Neural cell (in vitro differentiated cells): Measurements from ENCODE around the gene JPT2. TPM values are rescaled to one million over a fixed set of nuclear protein-coding genes. Genes with fewer than 3 reads are reported as not detected.

ENCODE experiments used
- H2AFZ ChIP-seq: fragments of 200-600, 300-800 bp; sonication (generic), shearing (Covaris generic); 2 replicates; pipeline ENCODE4 v1.6.0; 2014; ENCODE audit warnings: low read depth, mild to moderate bottlenecking, antibody characterized with exemption, low read length, moderate library complexity
- H3F3A ChIP-seq: fragments of 200-600 bp; shearing (Covaris generic); 2 replicates; pipeline ENCODE4 v1.6.1; 2016; ENCODE audit warnings: mild to moderate bottlenecking, moderate library complexity, mixed read lengths, antibody characterized with exemption, low read length; ENCODE audit not compliant: insufficient read depth, poor library complexity, severe bottlenecking
- H3K27ac ChIP-seq: fragments of 200-600, 300-800 bp; sonication (generic), shearing (Covaris generic); 2 replicates; pipeline ENCODE4 v1.5.1; 2014; ENCODE audit warnings: mild to moderate bottlenecking, low read length, moderate library complexity
- H3K27me3 ChIP-seq: fragments of 300-800, 200-600 bp; sonication (generic), shearing (Covaris generic); 2 replicates; pipeline ENCODE4 v1.6.0; 2014; ENCODE audit warnings: mild to moderate bottlenecking, low read depth, low read length, moderate library complexity; ENCODE audit not compliant: insufficient read depth
- H3K36me3 ChIP-seq: fragments of 300-800, 200-600 bp; sonication (generic), shearing (Covaris generic); 2 replicates; pipeline ENCODE4 v1.5.1; 2014; ENCODE audit warnings: mild to moderate bottlenecking, antibody characterized with exemption, low read length, moderate library complexity; ENCODE audit not compliant: insufficient read depth
- H3K4me2 ChIP-seq: fragments of 300-800, 200-600 bp; sonication (generic), shearing (Covaris generic); 2 replicates; pipeline ENCODE4 v1.6.0; 2014; ENCODE audit warnings: mild to moderate bottlenecking, low read length
- H3K4me3 ChIP-seq: fragments of 300-800, 200-600 bp; sonication (generic), shearing (Covaris generic); 2 replicates; pipeline ENCODE4 v1.5.1; 2014; ENCODE audit warnings: mild to moderate bottlenecking, low read length, moderate library complexity
- H3K79me2 ChIP-seq: fragments of 200-600 bp; shearing (Covaris generic); replicated peaks from 2 replicates; pipeline ENCODE4 v1.6.0; 2014; ENCODE audit warnings: mild to moderate bottlenecking, low read length, moderate library complexity; ENCODE audit not compliant: insufficient read depth
- H3K9ac ChIP-seq: fragments of 300-800, 200-600 bp; sonication (generic), shearing (Covaris generic); 2 replicates; pipeline ENCODE4 v1.6.1; 2016; ENCODE audit warnings: mild to moderate bottlenecking, low read length, mixed read lengths
- H3K9me2 ChIP-seq: fragments of 200-600 bp; shearing (Covaris generic); 2 replicates; pipeline ENCODE4 v1.6.1; 2016; ENCODE audit warnings: mild to moderate bottlenecking, low read length, mixed read lengths; ENCODE audit not compliant: insufficient read depth
- H3K9me3 ChIP-seq: fragments of 200-600, 300-800 bp; sonication (generic), shearing (Covaris generic); 2 replicates; pipeline ENCODE4 v1.6.1; 2016; ENCODE audit warnings: mild to moderate bottlenecking, mixed run types, low read length, moderate library complexity, mixed read lengths
- H4K20me1 ChIP-seq: fragments of 200-600 bp; shearing (Covaris generic); 2 replicates; pipeline ENCODE4 v1.6.1; 2016; ENCODE audit warnings: mild to moderate bottlenecking, mixed run types; ENCODE audit not compliant: insufficient read depth
- CTCF ChIP-seq: fragments of 450-650 bp; IDR thresholded peaks from 2 replicates; pipeline ENCODE4 v1.5.1; 2014; ENCODE audit warnings: antibody characterized with exemption, mild to moderate bottlenecking, moderate library complexity; ENCODE audit not compliant: poor library complexity, severe bottlenecking
- EP300 ChIP-seq: fragments of 450-650 bp; conservative IDR thresholded peaks from 2 replicates; pipeline ENCODE4 v1.6.1; 2014; ENCODE audit warnings: antibody characterized with exemption, mild to moderate bottlenecking, moderate library complexity; ENCODE audit not compliant: poor library complexity, severe bottlenecking
- EZH2 ChIP-seq: fragments of 200-600, 300-800 bp; shearing (Covaris generic), sonication (generic); IDR thresholded peaks from 2 replicates; pipeline ENCODE4 v1.6.1; 2014; ENCODE audit warnings: antibody characterized with exemption, low read length, borderline replicate concordance, mild to moderate bottlenecking; ENCODE audit not compliant: insufficient read depth, poor library complexity, severe bottlenecking
- MXI1 ChIP-seq: fragments of 450-650 bp; conservative IDR thresholded peaks from 2 replicates; pipeline ENCODE4 v1.6.1; 2014; ENCODE audit warnings: antibody characterized with exemption, mild to moderate bottlenecking; ENCODE audit not compliant: poor library complexity, severe bottlenecking
- POLR2AphosphoS5 ChIP-seq: IDR thresholded peaks from 2 replicates; pipeline ENCODE4 v1.6.1; 2012
- RAD21 ChIP-seq: fragments of 450-650 bp; conservative IDR thresholded peaks from 2 replicates; pipeline ENCODE4 v1.6.1; 2014; ENCODE audit warnings: antibody characterized with exemption, mild to moderate bottlenecking, moderate library complexity
- REST ChIP-seq: IDR thresholded peaks from 2 replicates; pipeline ENCODE4 v1.6.1; 2012; ENCODE audit warnings: borderline replicate concordance
- SMC3 ChIP-seq: fragments of 450-650 bp; conservative IDR thresholded peaks from 2 replicates; pipeline ENCODE4 v1.6.1; 2014; ENCODE audit warnings: antibody characterized with exemption, mild to moderate bottlenecking, moderate library complexity; ENCODE audit not compliant: poor library complexity
- TAF1 ChIP-seq: IDR thresholded peaks from 2 replicates; pipeline ENCODE4 v1.6.1; 2012; ENCODE audit warnings: low read depth
- polyA plus RNA-seq: library from polyadenylated mRNA; depleted of rRNA; stranded (reverse); fragments of >200 nt; gene quantifications from 2 replicates; pipeline ENCODE4 v1.2.3, GENCODE V29; 2014

Gene JPT2
- polyA plus RNA-seq, 1 donor from 2014 or later, result 61.4 TPM

- H3F3A ChIP-seq, result no peaks in the 10 kb centered on the region
- peaks cover 12% of the 10 kb centered on the region for H3K36me3 ChIP-seq
- H3K4me3 ChIP-seq, result no peak overlapping the region
- no peaks in the 10 kb centered on the region for H3K9me2 ChIP-seq
- no peak overlapping the region for H3K4me2 ChIP-seq
- H2AFZ ChIP-seq, result no peak overlapping the region
- no peaks in the 10 kb centered on the region for H3K9me3 ChIP-seq
- H3K27ac ChIP-seq, result no peak overlapping the region
- H3K9ac ChIP-seq, result no peak overlapping the region
- TF ChIP-seq POLR2AphosphoS5 (no peak), EP300 (no peak), MXI1 (no peak), EZH2 (no peak), TAF1 (no peak)
- no peaks in the 10 kb centered on the region for H3K79me2 ChIP-seq
- no peaks in the 10 kb centered on the region for H3K27me3 ChIP-seq
- no peaks in the 10 kb centered on the region for H4K20me1 ChIP-seq
Observed at GRCh38 chr16:1734123-1734522, 56.0 kb downstream of the JPT2 start.

GRCh38 chr16:1734816-1735215, 56.7 kb downstream of the JPT2 start:
- Histone ChIP-seq H3K9me3 (no peaks in the 10 kb centered on the region), H3K9me2 (no peaks in the 10 kb centered on the region), H3F3A (no peaks in the 10 kb centered on the region), H3K27me3 (no peaks in the 10 kb centered on the region), H3K27ac (no peak overlapping the region), H3K79me2 (no peaks in the 10 kb centered on the region), H3K4me3 (no peak overlapping the region), H3K4me2 (no peak overlapping the region), H4K20me1 (no peaks in the 10 kb centered on the region), H3K9ac (no peak overlapping the region), H2AFZ (no peak overlapping the region), H3K36me3 (peaks cover 12% of the 10 kb centered on the region)
- TF ChIP-seq SMC3, result no peak
- no peak for TF ChIP-seq TAF1
- TF ChIP-seq RAD21, result no peak
- TF ChIP-seq REST, result no peak

GRCh38 chr16:1740234-1740633, 62.2 kb downstream of the JPT2 start:
- no peaks in the 10 kb centered on the region for H3K9me2 ChIP-seq
- no peaks in the 10 kb centered on the region for H3K9me3 ChIP-seq
- no peak overlapping the region for H3K4me2 ChIP-seq
- no peak overlapping the region for H3K27ac ChIP-seq
- H2AFZ ChIP-seq, result no peak overlapping the region
- H3K36me3 ChIP-seq, result no peaks in the 10 kb centered on the region
- TF ChIP-seq EP300 (no peak), EZH2 (no peak), SMC3 (no peak), REST (no peak), MXI1 (no peak), CTCF (no peak), POLR2AphosphoS5 (no peak), RAD21 (no peak), TAF1 (no peak)
- H3K4me3 ChIP-seq, result no peak overlapping the region
- H4K20me1 ChIP-seq, result no peaks in the 10 kb centered on the region
- no peaks in the 10 kb centered on the region for H3F3A ChIP-seq
- H3K9ac ChIP-seq, result no peak overlapping the region
- no peaks in the 10 kb centered on the region for H3K27me3 ChIP-seq
- no peaks in the 10 kb centered on the region for H3K79me2 ChIP-seq
